ENCODE measurements around the gene SNX21. TPM values are rescaled to one million over a fixed set of nuclear protein-coding genes. Genes with fewer than 3 reads are reported as not detected.
A peak's percentile ranks its signal among the peaks of the same experiment; 100 is the strongest.
"Not testable (repeated sequence)": the region's sequence is repeated elsewhere in the genome, so short reads cannot be mapped to it uniquely, and the experiment has no call there.

SNX21 gene
- total RNA-seq, 2 experiments from 2014 or later = 0.91 to 1.6 TPM

DNA sequence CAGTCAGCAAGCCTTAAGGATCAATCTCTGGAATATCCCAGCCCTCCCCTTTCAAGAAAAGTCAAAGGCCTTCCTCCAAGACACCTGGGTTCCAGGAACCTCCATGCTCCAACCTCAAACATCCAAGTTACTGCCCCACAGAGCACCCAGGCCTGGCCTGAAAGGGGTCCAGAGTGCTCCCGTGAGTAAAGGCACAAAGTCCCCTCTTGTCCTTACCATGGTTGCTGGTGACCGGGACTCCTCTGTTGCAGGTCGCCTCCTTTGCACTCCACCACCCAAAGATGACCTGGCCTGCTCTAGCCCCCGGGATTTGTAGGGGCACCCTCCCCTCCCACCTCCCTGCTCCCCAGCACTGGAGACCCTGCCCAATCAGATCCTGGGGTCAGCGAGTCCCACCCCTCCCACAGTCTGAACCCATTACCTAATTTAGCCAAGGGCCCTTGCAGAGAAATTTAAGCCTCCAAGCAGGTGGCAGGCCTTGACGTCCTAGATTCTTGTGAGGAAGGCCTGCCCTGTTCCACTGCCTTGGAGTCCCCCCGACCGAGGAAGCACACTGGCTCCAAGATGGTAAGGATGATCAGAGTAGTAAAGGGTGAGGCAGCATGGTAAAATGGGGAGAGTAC, 6.5 kb upstream of the SNX21 start, which contains the start of gene TNNC2:
TSS of gene TNNC2 (minus strand) at position 283 of the 623 bp plus-strand sequence. CDS start at position 219, 64 bp downstream.
- H3K36me3 Mint-ChIP-seq (ENCODE audit: low read depth) = no peaks in the 10 kb centered on the region
- ChIA-PET POLR2A (interaction anchor here (2.0 to 3.6 kb wide), 2 partner anchors 10 to 144 kb away, joined by 6 to 15 read pairs; partner anchors contain the start of gene ZNF335), CTCF (interaction anchor here (1.0 kb wide), 1 partner anchor 29 kb away, joined by 3 read pairs; no protein-coding TSS in a partner anchor)
- H3K27me3 Mint-ChIP-seq = peaks cover 33% of the 10 kb centered on the region
- H3K4me1 Mint-ChIP-seq = peaks cover 16% of the 10 kb centered on the region
- no peak for DNase-seq
- no peaks in the 10 kb centered on the region for H3K9me3 Mint-ChIP-seq
- H3K27ac Mint-ChIP-seq = no peak within 1 kb of the TSS
- no peak within 1 kb of the TSS for H3K4me3 Mint-ChIP-seq

DNA sequence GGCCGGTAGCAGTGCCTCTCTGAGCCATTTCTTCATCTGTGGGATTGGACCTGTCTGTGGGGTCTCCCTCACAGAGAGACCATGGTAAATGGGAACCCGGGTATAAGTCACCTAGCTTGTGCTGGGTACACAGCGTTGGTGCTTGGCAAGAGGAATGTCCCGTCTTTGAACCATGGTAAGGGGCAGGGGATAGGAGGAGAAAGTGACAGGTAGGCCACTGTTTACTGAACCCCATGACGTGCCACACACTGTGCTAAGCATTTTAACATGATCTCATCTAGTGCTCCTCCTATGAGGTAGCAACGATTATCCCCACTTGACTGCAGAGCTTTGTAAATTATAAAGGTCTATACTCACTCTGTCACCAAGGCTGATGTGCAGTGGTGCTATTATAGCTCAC, 5.9 kb upstream of the SNX21 start:
- no peak overlapping the region for H3K4me3 Mint-ChIP-seq
- H3K4me1 Mint-ChIP-seq = peaks cover 16% of the 10 kb centered on the region
- CTCF ChIA-PET = interaction anchor here (1.0 kb wide), 1 partner anchor 29 kb away, joined by 3 read pairs; no protein-coding TSS in a partner anchor
- DNase-seq = no peak
- POLR2A ChIA-PET = interaction anchor here (2.0 kb wide), 1 partner anchor 10 kb away, joined by 6 read pairs; no protein-coding TSS in a partner anchor
- H3K27ac Mint-ChIP-seq = no peak overlapping the region
- no peaks in the 10 kb centered on the region for H3K36me3 Mint-ChIP-seq (ENCODE audit: low read depth)
- no peaks in the 10 kb centered on the region for H3K9me3 Mint-ChIP-seq
- peaks cover 28% of the 10 kb centered on the region for H3K27me3 Mint-ChIP-seq

DNA sequence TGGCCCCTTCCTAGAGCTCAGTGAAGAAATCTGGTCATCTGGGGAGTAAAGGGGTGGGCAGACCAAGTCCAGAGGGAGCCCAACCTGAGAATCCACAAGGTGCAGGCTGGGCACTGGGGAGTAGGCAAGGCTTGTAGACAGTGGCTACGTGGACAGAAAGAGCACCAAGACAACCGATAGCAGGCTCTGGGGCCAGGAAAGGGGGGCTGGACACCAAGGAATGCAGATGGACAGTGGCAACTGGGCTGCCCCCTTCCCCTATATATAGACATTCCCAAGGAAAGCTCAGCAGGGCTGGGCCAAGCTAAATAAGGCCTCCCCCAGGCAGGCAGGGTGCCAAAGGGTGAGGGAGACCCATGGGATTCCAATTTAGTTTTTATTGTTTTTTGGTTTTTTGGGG, 5.0 kb upstream of the SNX21 start:
- peaks cover 19% of the 10 kb centered on the region for H3K4me1 Mint-ChIP-seq
- DNase-seq = no peak
- H3K4me3 Mint-ChIP-seq = no peak overlapping the region
- no peaks in the 10 kb centered on the region for H3K36me3 Mint-ChIP-seq (ENCODE audit: low read depth)
- no peaks in the 10 kb centered on the region for H3K9me3 Mint-ChIP-seq
- ChIA-PET POLR2A (no interaction called here), CTCF (interaction anchor here (0.6 to 1.0 kb wide), 2 partner anchors 30 to 733 kb away, joined by 3 read pairs; no protein-coding TSS in a partner anchor)
- H3K27ac Mint-ChIP-seq = no peak overlapping the region
- peaks cover 25% of the 10 kb centered on the region for H3K27me3 Mint-ChIP-seq

DNA sequence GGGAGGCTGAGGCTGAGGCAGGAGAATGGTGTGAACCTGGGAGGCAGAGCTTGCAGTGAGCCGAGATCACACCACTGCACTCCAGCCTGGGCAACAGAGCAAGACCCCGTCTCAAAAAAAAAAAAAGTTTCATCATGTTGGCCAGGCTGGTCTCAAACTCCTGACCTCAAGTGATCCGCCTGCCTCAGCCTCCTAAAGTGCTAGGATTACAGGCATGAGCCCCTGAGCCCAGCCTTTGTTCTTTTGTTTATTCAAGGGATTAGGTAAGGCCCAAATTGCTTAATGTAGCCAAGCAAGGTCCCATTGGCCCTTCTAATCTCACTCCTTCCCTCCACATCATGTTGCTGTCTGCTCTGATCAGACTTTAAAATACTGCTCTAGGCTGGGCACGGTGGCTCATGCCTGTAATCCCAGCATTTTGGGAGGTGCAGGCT, 3.9 kb upstream of the SNX21 start:
- POLR2A ChIA-PET; DNase-seq; CTCF ChIA-PET; H3K36me3 Mint-ChIP-seq (ENCODE audit: low read depth); H3K9me3 Mint-ChIP-seq; H3K4me3 Mint-ChIP-seq; H3K27ac Mint-ChIP-seq: not testable (repeated sequence)
- Mint-ChIP-seq H3K4me1 (peaks cover 14% of the 10 kb centered on the region), H3K27me3 (peaks cover 16% of the 10 kb centered on the region)

DNA sequence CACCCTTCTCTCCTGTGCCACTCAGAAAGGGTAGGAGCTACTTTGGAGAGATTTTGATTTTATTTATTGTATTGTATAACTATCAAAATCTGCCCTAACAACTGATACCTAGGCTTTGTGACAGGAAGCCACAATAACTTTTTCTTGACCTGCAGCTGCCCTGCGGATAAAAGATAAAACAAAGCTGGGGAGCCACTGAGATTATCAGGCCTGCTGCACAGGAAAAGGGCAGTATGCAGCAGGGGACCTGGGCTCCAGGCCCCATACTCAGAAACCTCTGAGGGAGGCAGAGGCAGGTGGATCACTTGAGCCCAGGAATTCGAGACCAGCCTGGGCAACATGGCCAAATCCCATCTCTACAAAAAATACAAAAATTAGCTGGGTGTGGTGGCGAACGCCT, 980 bp upstream of the SNX21 start:
- no peaks in the 10 kb centered on the region for H3K36me3 Mint-ChIP-seq (ENCODE audit: low read depth)
- peaks cover 19% of the 10 kb centered on the region for H3K4me1 Mint-ChIP-seq
- peak overlapping the region; percentile 57 for H3K4me3 Mint-ChIP-seq
- DNase-seq = no peak
- H3K27me3 Mint-ChIP-seq = peaks cover 13% of the 10 kb centered on the region
- ChIA-PET POLR2A (interaction anchor here (0.7 to 4.2 kb wide), 5 partner anchors 9 to 102 kb away, joined by 3 to 21 read pairs (median 6); partner anchors contain the start of gene PCIF1), CTCF (interaction anchor here (1.4 to 1.8 kb wide), 3 partner anchors 8 to 138 kb away, joined by 3 to 5 read pairs (median 5); partner anchors contain the start of gene PCIF1)
- no peaks in the 10 kb centered on the region for H3K9me3 Mint-ChIP-seq
- H3K27ac Mint-ChIP-seq = no peak overlapping the region

DNA sequence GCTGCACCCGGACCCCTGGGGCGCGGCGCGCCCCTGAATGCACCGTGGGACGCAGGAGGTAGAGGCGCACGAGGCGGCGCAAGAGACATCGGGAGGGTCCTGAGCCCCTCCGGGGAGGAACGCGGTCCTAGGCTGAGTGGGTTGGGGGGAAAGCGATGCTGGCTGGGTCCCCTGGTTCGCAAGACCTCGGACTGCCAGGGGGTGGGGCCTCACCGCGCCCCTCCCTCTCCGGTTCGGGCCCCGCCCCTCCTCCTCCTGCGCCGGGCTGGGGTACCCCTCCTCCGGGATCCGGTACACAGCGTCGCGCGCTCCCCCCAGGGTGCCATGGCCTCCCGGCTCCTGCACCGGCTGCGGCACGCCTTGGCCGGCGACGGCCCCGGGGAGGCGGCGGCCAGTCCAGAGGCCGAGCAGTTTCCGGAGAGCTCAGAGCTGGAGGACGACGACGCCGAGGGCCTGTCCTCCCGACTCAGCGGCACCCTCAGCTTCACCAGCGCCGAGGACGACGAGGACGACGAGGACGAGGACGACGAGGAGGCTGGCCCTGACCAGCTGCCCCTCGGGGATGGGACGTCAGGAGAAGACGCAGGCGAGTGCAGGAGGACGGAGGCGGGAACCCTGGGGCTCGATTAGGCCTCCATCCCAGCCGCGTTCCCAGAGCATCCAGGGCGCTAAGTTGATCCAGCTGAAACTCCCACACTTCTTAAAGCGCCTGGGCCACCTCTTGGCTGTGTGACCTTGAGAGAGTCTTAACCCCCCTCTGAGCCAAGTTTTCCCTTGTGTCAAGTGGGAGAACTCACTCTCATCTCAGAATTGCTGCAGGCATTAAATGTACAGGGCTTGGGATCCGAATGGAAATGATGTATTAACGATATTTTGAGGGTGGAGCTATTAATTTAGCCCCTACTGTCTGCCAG, 541 bp downstream of the SNX21 start:
- peaks cover 19% of the 10 kb centered on the region for H3K4me1 Mint-ChIP-seq
- H3K36me3 Mint-ChIP-seq (ENCODE audit: low read depth) = no peaks in the 10 kb centered on the region
- no peaks in the 10 kb centered on the region for H3K9me3 Mint-ChIP-seq
- no peak overlapping the region for H3K27ac Mint-ChIP-seq
- CTCF ChIA-PET = interaction anchor here (0.5 to 1.8 kb wide), 6 partner anchors 10 to 136 kb away, joined by 3 to 5 read pairs (median 4); no protein-coding TSS in a partner anchor
- POLR2A ChIA-PET = interaction anchor here (1.1 to 4.2 kb wide), 4 partner anchors 12 to 100 kb away, joined by 3 to 21 read pairs (median 6); partner anchors contain the start of gene PCIF1
- DNase-seq = peak; percentile 42
- peaks cover 13% of the 10 kb centered on the region for H3K27me3 Mint-ChIP-seq
- peak overlapping the region; percentile 35 for H3K4me3 Mint-ChIP-seq

DNA sequence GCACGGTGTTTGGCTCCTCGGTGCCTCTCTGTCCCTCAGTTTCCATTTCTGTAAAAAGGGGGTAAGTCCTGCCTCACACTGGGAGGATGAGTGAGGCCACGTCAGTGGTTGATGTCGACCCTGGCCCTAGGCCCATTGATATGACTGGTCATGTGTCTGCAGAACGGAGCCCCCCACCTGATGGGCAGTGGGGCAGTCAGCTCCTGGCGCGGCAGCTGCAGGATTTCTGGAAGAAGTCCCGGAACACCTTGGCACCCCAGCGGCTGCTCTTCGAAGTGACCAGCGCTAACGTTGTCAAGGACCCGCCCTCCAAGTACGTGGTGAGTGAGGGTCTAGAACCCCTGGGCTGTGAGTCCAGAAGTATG, 1.2 kb downstream of the SNX21 start:
- Mint-ChIP-seq H3K27me3 (peaks cover 13% of the 10 kb centered on the region), H3K27ac (no peak overlapping the region), H3K36me3 (ENCODE audit: low read depth) (no peaks in the 10 kb centered on the region), H3K4me1 (peaks cover 19% of the 10 kb centered on the region), H3K9me3 (no peaks in the 10 kb centered on the region), H3K4me3 (peak overlapping the region; percentile 35)
- POLR2A ChIA-PET = interaction anchor here (1.2 to 4.2 kb wide), 3 partner anchors 22 to 99 kb away, joined by 3 to 21 read pairs (median 6); partner anchors contain the start of gene PCIF1
- no peak for DNase-seq
- CTCF ChIA-PET = interaction anchor here (1.4 kb wide), 1 partner anchor 36 kb away, joined by 4 read pairs; no protein-coding TSS in a partner anchor

DNA sequence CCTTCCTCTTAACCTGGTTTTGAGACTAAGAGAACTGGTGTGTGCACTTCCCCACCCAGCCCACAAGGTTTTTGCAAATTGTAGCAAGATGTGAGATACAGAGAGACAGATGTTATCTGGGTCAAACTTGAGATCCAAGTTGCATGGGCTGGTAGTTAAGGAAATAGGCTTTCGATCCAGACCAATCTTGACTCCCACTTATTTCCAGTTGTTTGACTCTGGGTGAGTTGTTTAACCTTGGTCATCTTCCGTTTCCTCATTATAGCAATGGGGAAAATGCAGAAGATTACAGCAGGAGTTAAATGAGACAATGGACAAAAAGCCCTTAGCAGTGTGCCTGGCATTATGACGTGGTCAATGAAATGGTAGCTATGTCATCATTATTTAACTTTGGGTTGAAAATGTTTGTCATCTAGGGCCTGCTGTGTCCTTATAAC, 1.7 kb downstream of the SNX21 start:
- no peak overlapping the region for H3K4me3 Mint-ChIP-seq
- ChIA-PET CTCF (interaction anchor here (1.0 kb wide), 1 partner anchor 11 kb away, joined by 3 read pairs; no protein-coding TSS in a partner anchor), POLR2A (interaction anchor here (0.7 to 1.2 kb wide), 2 partner anchors 22 to 98 kb away, joined by 3 read pairs; no protein-coding TSS in a partner anchor)
- H3K27me3 Mint-ChIP-seq = peaks cover 12% of the 10 kb centered on the region
- H3K27ac Mint-ChIP-seq = no peak overlapping the region
- peaks cover 19% of the 10 kb centered on the region for H3K4me1 Mint-ChIP-seq
- H3K36me3 Mint-ChIP-seq (ENCODE audit: low read depth) = no peaks in the 10 kb centered on the region
- no peaks in the 10 kb centered on the region for H3K9me3 Mint-ChIP-seq
- DNase-seq = no peak

DNA sequence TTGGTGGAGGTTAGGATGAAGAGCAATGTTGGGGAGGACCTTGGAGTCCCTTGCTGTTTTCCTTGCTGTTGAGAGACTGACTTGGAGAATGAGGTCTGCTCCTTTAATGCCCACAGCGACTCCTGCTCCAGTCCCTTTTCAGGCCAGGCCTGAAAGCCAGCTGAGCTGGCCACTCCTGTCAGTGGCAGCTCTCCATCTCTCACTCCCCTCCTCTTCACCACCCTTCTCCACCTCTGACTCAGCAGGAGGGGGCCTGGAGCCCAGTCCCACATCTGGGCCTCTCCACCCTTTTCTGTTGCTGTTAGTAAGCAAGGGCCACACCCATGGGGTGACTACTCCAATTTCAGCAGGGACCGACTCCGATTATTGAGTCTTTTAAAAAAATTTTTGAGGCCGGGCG, 2.2 kb downstream of the SNX21 start:
- Mint-ChIP-seq H3K9me3 (no peaks in the 10 kb centered on the region), H3K27ac (no peak overlapping the region), H3K4me3 (no peak overlapping the region), H3K36me3 (ENCODE audit: low read depth) (no peaks in the 10 kb centered on the region), H3K4me1 (peaks cover 19% of the 10 kb centered on the region), H3K27me3 (peaks cover 9% of the 10 kb centered on the region)
- DNase-seq = no peak
- CTCF ChIA-PET = interaction anchor here (1.0 kb wide), 1 partner anchor 12 kb away, joined by 3 read pairs; no protein-coding TSS in a partner anchor
- POLR2A ChIA-PET = interaction anchor here (0.7 to 1.2 kb wide), 2 partner anchors 23 to 98 kb away, joined by 3 read pairs; no protein-coding TSS in a partner anchor

DNA sequence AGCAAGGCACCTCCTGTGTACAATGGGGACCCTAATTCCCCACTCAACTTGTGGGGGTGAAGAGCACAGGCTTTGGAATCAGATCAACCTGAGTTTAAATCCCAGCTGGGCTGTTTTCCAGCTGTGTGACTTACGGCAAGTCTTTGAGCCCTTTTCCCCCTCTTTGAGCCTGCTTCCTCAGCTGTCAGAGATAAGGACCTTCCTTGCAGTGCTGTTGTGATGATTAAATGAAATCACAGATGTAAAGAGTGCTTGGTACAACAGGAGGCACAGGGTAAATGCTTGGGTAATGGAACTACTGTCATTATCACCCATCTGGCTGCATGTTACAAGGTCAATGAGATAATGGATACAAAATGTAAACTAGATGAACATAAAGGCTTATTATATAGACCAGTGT, 3.2 kb downstream of the SNX21 start:
- POLR2A ChIA-PET = no interaction called here
- H3K36me3 Mint-ChIP-seq (ENCODE audit: low read depth) = no peaks in the 10 kb centered on the region
- no peak overlapping the region for H3K4me3 Mint-ChIP-seq
- peaks cover 19% of the 10 kb centered on the region for H3K4me1 Mint-ChIP-seq
- H3K9me3 Mint-ChIP-seq = no peaks in the 10 kb centered on the region
- CTCF ChIA-PET = interaction anchor here (0.6 kb wide), 1 partner anchor 13 kb away, joined by 3 read pairs; no protein-coding TSS in a partner anchor
- peaks cover 6% of the 10 kb centered on the region for H3K27me3 Mint-ChIP-seq
- H3K27ac Mint-ChIP-seq = no peak overlapping the region
- no peak for DNase-seq

DNA sequence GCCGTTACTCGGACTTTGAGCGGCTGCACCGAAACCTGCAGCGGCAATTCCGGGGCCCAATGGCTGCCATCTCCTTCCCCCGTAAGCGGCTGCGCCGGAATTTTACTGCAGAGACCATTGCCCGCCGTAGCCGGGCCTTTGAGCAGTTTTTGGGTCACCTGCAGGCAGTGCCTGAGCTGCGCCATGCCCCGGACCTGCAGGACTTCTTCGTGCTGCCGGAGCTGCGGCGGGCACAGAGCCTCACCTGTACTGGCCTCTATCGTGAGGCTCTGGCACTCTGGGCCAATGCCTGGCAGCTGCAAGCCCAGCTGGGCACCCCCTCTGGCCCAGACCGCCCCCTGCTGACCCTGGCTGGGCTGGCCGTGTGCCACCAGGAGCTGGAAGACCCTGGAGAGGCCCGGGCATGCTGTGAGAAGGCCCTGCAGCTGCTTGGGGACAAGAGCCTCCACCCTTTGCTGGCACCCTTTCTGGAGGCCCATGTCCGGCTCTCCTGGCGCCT, 7.2 kb downstream of the SNX21 start:
- peaks cover 2% of the 10 kb centered on the region for H3K4me1 Mint-ChIP-seq
- no peak overlapping the region for H3K27ac Mint-ChIP-seq
- peaks cover 15% of the 10 kb centered on the region for H3K36me3 Mint-ChIP-seq (ENCODE audit: low read depth)
- no peak overlapping the region for H3K4me3 Mint-ChIP-seq
- H3K27me3 Mint-ChIP-seq = no peaks in the 10 kb centered on the region
- CTCF ChIA-PET = no interaction called here
- no peaks in the 10 kb centered on the region for H3K9me3 Mint-ChIP-seq
- POLR2A ChIA-PET = interaction anchor here (1.0 to 1.4 kb wide), 4 partner anchors 8 to 40 kb away, joined by 3 to 4 read pairs (median 3); partner anchors contain the start of genes UBE2C and ZSWIM1
- DNase-seq = no peak

DNA sequence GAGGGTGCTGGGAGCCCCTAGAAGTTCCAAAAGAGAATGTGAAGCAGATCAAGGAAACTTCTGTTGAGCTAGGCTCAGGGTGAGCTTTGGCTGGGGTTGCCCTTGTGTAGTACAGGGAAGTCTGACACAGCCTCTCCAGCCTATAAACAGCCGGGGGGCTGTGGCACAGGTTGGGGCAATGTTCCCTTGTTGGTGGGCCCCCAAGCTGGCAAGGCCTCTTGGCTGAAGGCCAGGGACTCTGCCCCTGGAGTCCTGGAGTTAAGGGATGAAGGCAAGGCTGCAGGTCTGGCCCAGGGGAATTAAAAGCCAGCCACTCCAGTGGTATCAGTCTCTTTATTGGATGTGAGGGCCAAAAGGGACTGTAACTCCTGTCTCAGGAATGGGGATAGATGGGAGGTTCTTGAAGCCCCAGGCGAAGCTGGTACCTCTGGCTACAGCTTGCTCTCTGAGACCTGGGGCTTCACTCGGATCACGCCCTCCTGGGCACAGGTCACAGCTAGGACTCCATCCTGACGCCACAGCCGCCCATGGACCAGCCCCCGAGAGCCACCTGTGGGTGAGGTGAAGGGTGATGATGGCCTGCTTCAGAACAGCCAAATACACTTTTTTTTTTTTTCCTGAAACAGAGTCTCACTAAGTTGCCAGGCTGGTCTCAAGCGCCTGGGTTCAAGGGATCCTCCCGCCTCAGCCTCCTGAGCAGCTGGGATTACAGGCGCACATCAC, 8.0 kb downstream of the SNX21 start:
- no peak overlapping the region for H3K4me3 Mint-ChIP-seq
- H3K4me1 Mint-ChIP-seq = peaks cover 2% of the 10 kb centered on the region
- no peak overlapping the region for H3K27ac Mint-ChIP-seq
- no peaks in the 10 kb centered on the region for H3K9me3 Mint-ChIP-seq
- no peak for DNase-seq
- ChIA-PET CTCF (no interaction called here), POLR2A (interaction anchor here (1.0 to 1.4 kb wide), 2 partner anchors 9 to 39 kb away, joined by 3 read pairs; partner anchors contain the start of gene ZSWIM1)
- H3K36me3 Mint-ChIP-seq (ENCODE audit: low read depth) = peaks cover 21% of the 10 kb centered on the region
- no peaks in the 10 kb centered on the region for H3K27me3 Mint-ChIP-seq
